SK-N-SH (cell line): ENCODE results near the gene NRG3. TPM values are rescaled to one million over a fixed set of nuclear protein-coding genes. Genes with fewer than 3 reads are reported as not detected.

Experiments
- CTCF ChIA-PET: fragments of 300-600, 350-600 bp; formaldehyde crosslinking; extraction: SDS; loops from one replicate; lab custom pipeline; 2021; lab: Yijun Ruan, JAX
- POLR2A ChIA-PET: fragments of 350-600 bp; sonication (Branson Sonifier 250); formaldehyde crosslinking; extraction: SDS; loops from one replicate; lab custom pipeline; 2020; ENCODE audit warnings: antibody characterized with exemption, inconsistent platforms; lab: Yijun Ruan, JAX
- DNase-seq: peaks from one replicate; pipeline ENCODE4 v3.0.0; 2012
- H2AFZ ChIP-seq: fragments of 200-600 bp; sonication (generic); 2 replicates; pipeline ENCODE4 v1.8.1; 2016; ENCODE audit warnings: antibody characterized with exemption, mild to moderate bottlenecking, low read depth
- H3F3A ChIP-seq: fragments of 200-600 bp; sonication (generic); replicated peaks from 2 replicates; pipeline ENCODE3; 2016; ENCODE audit warnings: antibody characterized with exemption, mild to moderate bottlenecking; ENCODE audit not compliant: insufficient read depth
- H3K27ac ChIP-seq, 2 experiments: fragments of 200-500 bp in 1 of 2; fragments of 200-600 bp in 1 of 2; sonication (Bioruptor generic) in 1 of 2; sonication (generic), shearing (Covaris generic) in 1 of 2; 2 replicates each; pipeline versions ENCODE4 v1.5.1 to v1.6.1; 2014 to 2016; ENCODE audit warnings: low read depth in 2 of 2, inconsistent platforms in 1 of 2, low read length in 1 of 2, mild to moderate bottlenecking in 1 of 2, mixed read lengths in 1 of 2
- H3K27me3 ChIP-seq: fragments of 200-600 bp; sonication (generic), shearing (Covaris generic); 2 replicates; pipeline ENCODE4 v1.6.1; 2016; ENCODE audit warnings: mixed run types; ENCODE audit not compliant: insufficient read depth
- H3K36me3 ChIP-seq, 2 experiments: fragments of 200-500 bp in 1 of 2; fragments of 200-600 bp in 1 of 2; sonication (Bioruptor generic) in 1 of 2; sonication (generic) in 1 of 2; replicated peaks in 1 of 2; 2 replicates each; pipeline versions ENCODE3 to v1.5.1; 2014 to 2016; ENCODE audit warnings: low read length in 1 of 2, mild to moderate bottlenecking in 1 of 2; ENCODE audit not compliant: insufficient read depth in 2 of 2, control insufficient read depth in 1 of 2
- H3K4me1 ChIP-seq, 2 experiments: fragments of 200-500 bp in 1 of 2; fragments of 200-600 bp in 1 of 2; sonication (Bioruptor generic) in 1 of 2; sonication (generic), shearing (Covaris generic) in 1 of 2; 2 replicates each; pipeline versions ENCODE4 v1.5.1 to v1.6.1; 2014 to 2016; ENCODE audit warnings: low read depth in 1 of 2, low read length in 1 of 2, mixed run types in 1 of 2; ENCODE audit not compliant: insufficient read depth in 2 of 2, control insufficient read depth in 1 of 2
- H3K4me2 ChIP-seq: fragments of 200-600 bp; sonication (generic), shearing (Covaris generic); 2 replicates; pipeline ENCODE4 v1.6.1; 2017; ENCODE audit warnings: mixed run types
- H3K4me3 ChIP-seq, 2 experiments: fragments of 200-500 bp in 1 of 2; fragments of 200-600 bp in 1 of 2; sonication (Bioruptor generic) in 1 of 2; sonication (generic), shearing (Covaris generic) in 1 of 2; 2 replicates each; pipeline versions ENCODE4 v1.5.1 to v1.8.1; 2014 to 2016; ENCODE audit warnings: low read depth in 2 of 2, inconsistent platforms in 1 of 2, low read length in 1 of 2, mild to moderate bottlenecking in 1 of 2, mixed read lengths in 1 of 2, moderate library complexity in 1 of 2
- H3K79me2 ChIP-seq: fragments of 200-600 bp; sonication (generic); 2 replicates; pipeline ENCODE4 v1.8.1; 2017; ENCODE audit warnings: mild to moderate bottlenecking; ENCODE audit not compliant: insufficient read depth
- H3K9ac ChIP-seq: fragments of 200-600 bp; sonication (generic); 2 replicates; pipeline ENCODE4 v1.6.1; 2017; ENCODE audit warnings: mixed run types
- H3K9me2 ChIP-seq: fragments of 200-600 bp; sonication (generic); 2 replicates; pipeline ENCODE4 v1.6.1; 2017; ENCODE audit warnings: mixed run types
- H3K9me3 ChIP-seq: fragments of 200-600 bp; sonication (generic); 2 replicates; pipeline ENCODE4 v1.6.1; 2017; ENCODE audit warnings: mixed run types, mild to moderate bottlenecking, moderate library complexity
- H4K20me1 ChIP-seq: fragments of 200-600 bp; sonication (generic); 2 replicates; pipeline ENCODE4 v1.6.1; 2017; ENCODE audit warnings: mild to moderate bottlenecking, mixed run types; ENCODE audit not compliant: insufficient read depth
- CHD2 ChIP-seq: fragments of 150-350 bp; IDR thresholded peaks from 2 replicates; pipeline ENCODE4 v1.6.1; 2018; ENCODE audit warnings: low read length; ENCODE audit not compliant: partially characterized antibody
- ELF1 ChIP-seq: IDR thresholded peaks from 2 replicates; pipeline ENCODE4 v1.4.0; 2012
- EZH2phosphoT487 ChIP-seq: fragments of 200-600 bp; sonication (generic); IDR thresholded peaks from 2 replicates; pipeline ENCODE4 v1.6.1; 2017; ENCODE audit warnings: low read depth, mixed run types, mild to moderate bottlenecking, antibody characterized with exemption, moderate library complexity, borderline replicate concordance
- GATA2 ChIP-seq: sonication (generic); formaldehyde crosslinking; IDR thresholded peaks from 2 replicates; pipeline ENCODE4 v1.5.0; 2020; ENCODE audit warnings: mild to moderate bottlenecking, missing genetic modification reagents
- IRF3 ChIP-seq: fragments of 150-350 bp; IDR thresholded peaks from 2 replicates; pipeline ENCODE4 v1.6.1; 2016; ENCODE audit warnings: mild to moderate bottlenecking, low read depth, low read length
- JUND ChIP-seq: IDR thresholded peaks from 2 replicates; pipeline ENCODE4 v1.4.0; 2012
- MAX ChIP-seq: IDR thresholded peaks from 2 replicates; pipeline ENCODE4 v1.4.0; 2012; ENCODE audit warnings: low read depth
- NFIC ChIP-seq: IDR thresholded peaks from 2 replicates; pipeline ENCODE4 v1.4.0; 2012; ENCODE audit warnings: borderline replicate concordance
- NRF1 ChIP-seq: IDR thresholded peaks from 2 replicates; pipeline ENCODE4 v1.6.1; 2012; ENCODE audit warnings: low read depth, mild to moderate bottlenecking, low read length
- PBX3 ChIP-seq: IDR thresholded peaks from 2 replicates; pipeline ENCODE4; 2012
- RAD21 ChIP-seq: IDR thresholded peaks from 2 replicates; pipeline ENCODE4 v1.6.1; 2012; ENCODE audit warnings: mild to moderate bottlenecking, low read length
- TAF1 ChIP-seq: IDR thresholded peaks from 2 replicates; pipeline ENCODE4 v1.6.1; 2012; ENCODE audit warnings: low read depth, mild to moderate bottlenecking, low read length, moderate library complexity, borderline replicate concordance
- TEAD4 ChIP-seq: IDR thresholded peaks from 2 replicates; pipeline ENCODE4 v1.4.0; 2012; ENCODE audit warnings: mild to moderate bottlenecking, borderline replicate concordance; ENCODE audit not compliant: insufficient read depth
- USF1 ChIP-seq: IDR thresholded peaks from 2 replicates; pipeline ENCODE4 v1.4.0; 2012; ENCODE audit warnings: low read depth, borderline replicate concordance
- WGBS: methylation state at CpG from one replicate; pipeline ENCODE4 v1.1.6; 2017; ENCODE audit warnings: low lambda C conversion rate; 5-methylcytosine and 5-hydroxymethylcytosine counted together
- polyA plus RNA-seq, 3 experiments: library from polyadenylated mRNA; depleted of rRNA; stranded (reverse); fragments of >200 nt; gene quantifications; 2 replicates each; pipeline ENCODE4 v1.2.3, GENCODE V29; 2012

NRG3 gene
- polyA plus RNA-seq, 1 of the 3 experiments (the other 2 are of a cell fraction): 0.03 TPM

- no peaks in the 10 kb centered on the region for H3F3A ChIP-seq
- H3K9me2 ChIP-seq: no peaks in the 10 kb centered on the region; the same call in 1 of the 2 replicates
- H3K4me3 ChIP-seq: no peak overlapping the region
- DNase-seq: no peak
- no peaks in the 10 kb centered on the region for H4K20me1 ChIP-seq
- H3K9ac ChIP-seq: no peak overlapping the region
- no peak for TF ChIP-seq ELF1
- TF ChIP-seq USF1: no peak
- TF ChIP-seq TAF1: no peak
- no peak for TF ChIP-seq CHD2
- TF ChIP-seq TEAD4: no peak
- TF ChIP-seq RAD21: no peak
- no peak for TF ChIP-seq GATA2 (CRISPR knock-in tag)
- TF ChIP-seq JUND: no peak
- no peak for TF ChIP-seq NRF1
- TF ChIP-seq MAX: no peak
- no peak for TF ChIP-seq IRF3
- no peak for TF ChIP-seq PBX3
- no peak for TF ChIP-seq EZH2phosphoT487
- H3K36me3 ChIP-seq: no peaks in the 10 kb centered on the region
- no peaks in the 10 kb centered on the region for H3K79me2 ChIP-seq
- no peak overlapping the region for H3K27ac ChIP-seq
- ChIA-PET CTCF (interaction anchor here (1.2 kb wide), 1 partner anchor 12 kb away, joined by 3 read pairs; no protein-coding TSS in a partner anchor), POLR2A (no interaction called here)
- H3K4me1 ChIP-seq: peaks cover 0 to 4% of the 10 kb centered on the region in 2 experiments; a peak in 2 of 4 replicates
- no peaks in the 10 kb centered on the region for H3K9me3 ChIP-seq
- H2AFZ ChIP-seq: no peak overlapping the region
- H3K27me3 ChIP-seq: no peaks in the 10 kb centered on the region
- no peak overlapping the region for H3K4me2 ChIP-seq
Measured at GRCh38 chr10:82576093-82576492, 701.1 kb downstream of the NRG3 start.

DNA sequence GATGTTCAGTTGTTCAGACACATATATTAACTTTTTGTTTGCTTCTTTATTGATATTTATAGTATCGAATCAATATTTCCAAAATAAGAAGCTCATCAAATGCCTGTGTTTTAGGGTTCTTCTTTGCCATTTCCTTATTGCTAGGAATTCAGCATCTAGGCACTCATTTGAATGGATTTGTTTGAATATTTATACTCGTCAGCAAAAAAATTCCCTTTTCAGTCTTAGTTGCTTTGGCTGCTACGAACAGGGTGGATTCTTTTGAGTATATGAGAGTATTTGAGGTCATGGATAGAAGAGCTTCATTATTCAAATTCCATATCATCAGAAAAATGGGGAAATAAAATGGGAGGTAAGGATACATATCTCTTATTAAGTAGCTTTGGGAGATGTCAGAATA lies 706.9 kb downstream of the NRG3 start:
- Histone ChIP-seq H3K27ac (no peak overlapping the region), H3K36me3 (no peaks in the 10 kb centered on the region), H3K79me2 (no peaks in the 10 kb centered on the region), H3K4me2 (no peak overlapping the region), H3F3A (no peaks in the 10 kb centered on the region), H3K9me3 (no peaks in the 10 kb centered on the region), H3K4me3 (no peak overlapping the region), H3K27me3 (no peaks in the 10 kb centered on the region), H2AFZ (0 out of 2 replicates have a peak overlapping the region, but pooled peaks have one; percentile 39), H3K4me1 (no peaks in the 10 kb centered on the region; a peak in 2 of 4 replicates), H3K9me2 (no peaks in the 10 kb centered on the region; the same call in 1 of the 2 replicates), H4K20me1 (no peaks in the 10 kb centered on the region), H3K9ac (no peak overlapping the region)
- ChIA-PET CTCF (interaction anchor here (1.2 kb wide), 1 partner anchor 14 kb away, joined by 3 read pairs; no protein-coding TSS in a partner anchor), POLR2A (no interaction called here)
- no peak for DNase-seq
- TF ChIP-seq ELF1 (no peak), MAX (no peak), NFIC (no peak), TAF1 (no peak)
- WGBS: 35% methylated on average over 3 of the region's 3 CpGs
